HEK293 (cell line): ENCODE data around the gene CAMSAP3.

Experiments
- AEBP2 ChIP-seq: fragments of 450-650 bp; formaldehyde crosslinking; IDR thresholded peaks from 2 replicates; pipeline ENCODE4 v1.5.1; 2016; ENCODE audit warnings: missing biosample characterization, missing genetic modification characterization, borderline replicate concordance
- ATF2 ChIP-seq: fragments of 450-650 bp; formaldehyde crosslinking; IDR thresholded peaks from 2 replicates; pipeline ENCODE4 v1.5.1; 2016; ENCODE audit warnings: missing biosample characterization, missing genetic modification characterization, low read depth
- ELK4 ChIP-seq: IDR thresholded peaks from 2 replicates; pipeline ENCODE4 v1.6.1; 2011; ENCODE audit warnings: mild to moderate bottlenecking, low read depth, low read length, borderline replicate concordance
- KLF10 ChIP-seq: fragments of 450-650 bp; IDR thresholded peaks from 2 replicates; pipeline ENCODE4 v1.5.1; 2018; ENCODE audit warnings: missing biosample characterization, mild to moderate bottlenecking, missing genetic modification characterization
- PRDM10 ChIP-seq: fragments of 450-650 bp; formaldehyde crosslinking; IDR thresholded peaks from 2 replicates; pipeline ENCODE4 v1.5.1; 2016; ENCODE audit warnings: missing biosample characterization, missing genetic modification characterization
- PRDM4 ChIP-seq: fragments of 450-650 bp; formaldehyde crosslinking; IDR thresholded peaks from 2 replicates; pipeline ENCODE4 v1.5.1; 2017; ENCODE audit warnings: missing biosample characterization, missing genetic modification characterization
- WT1 ChIP-seq: fragments of 450-650 bp; formaldehyde crosslinking; IDR thresholded peaks from 2 replicates; pipeline ENCODE4 v1.5.1; 2016; ENCODE audit warnings: missing biosample characterization, missing genetic modification characterization
- ZBTB17 ChIP-seq: fragments of 450-650 bp; formaldehyde crosslinking; IDR thresholded peaks from 2 replicates; pipeline ENCODE4 v1.5.1; 2016; ENCODE audit warnings: missing biosample characterization, missing genetic modification characterization
- ZEB2 ChIP-seq: fragments of 450-650 bp; formaldehyde crosslinking; IDR thresholded peaks from 2 replicates; pipeline ENCODE4 v1.5.1; 2016; ENCODE audit warnings: missing biosample characterization, missing genetic modification characterization
- ZNF10 ChIP-seq: fragments of 450-650 bp; formaldehyde crosslinking; IDR thresholded peaks from 2 replicates; pipeline ENCODE4 v1.5.1; 2017; ENCODE audit warnings: missing biosample characterization, missing genetic modification characterization
- ZNF184 ChIP-seq: fragments of 450-650 bp; IDR thresholded peaks from 2 replicates; pipeline ENCODE4 v1.5.1; 2018; ENCODE audit warnings: missing biosample characterization, mild to moderate bottlenecking, missing genetic modification characterization
- ZNF19 ChIP-seq: fragments of 450-650 bp; formaldehyde crosslinking; IDR thresholded peaks from 2 replicates; pipeline ENCODE4; 2016; ENCODE audit warnings: missing biosample characterization, missing genetic modification characterization, low read depth
- ZNF239 ChIP-seq: fragments of 450-650 bp; formaldehyde crosslinking; IDR thresholded peaks from 2 replicates; pipeline ENCODE4 v1.5.1; 2016; ENCODE audit warnings: missing biosample characterization, missing genetic modification characterization
- ZNF416 ChIP-seq: fragments of 450-650 bp; formaldehyde crosslinking; IDR thresholded peaks from 2 replicates; pipeline ENCODE4 v1.5.1; 2016; ENCODE audit warnings: missing biosample characterization, missing genetic modification characterization
- ZNF449 ChIP-seq: fragments of 450-650 bp; formaldehyde crosslinking; IDR thresholded peaks from 2 replicates; pipeline ENCODE4 v1.5.1; 2017; ENCODE audit warnings: missing biosample characterization, mild to moderate bottlenecking, missing genetic modification characterization, moderate library complexity
- ZNF473 ChIP-seq: fragments of 450-650 bp; formaldehyde crosslinking; IDR thresholded peaks from 2 replicates; pipeline ENCODE4 v1.5.1; 2017; ENCODE audit warnings: missing biosample characterization, missing genetic modification characterization
- ZNF513 ChIP-seq: fragments of 450-650 bp; IDR thresholded peaks from 2 replicates; pipeline ENCODE4 v1.5.1; 2018; ENCODE audit warnings: missing biosample characterization, missing genetic modification characterization
- ZNF529 ChIP-seq: fragments of 450-650 bp; formaldehyde crosslinking; IDR thresholded peaks from 2 replicates; pipeline ENCODE4 v1.5.1; 2017; ENCODE audit warnings: missing genetic modification characterization, missing biosample characterization; ENCODE audit not compliant: insufficient replicate concordance
- ZNF530 ChIP-seq: fragments of 450-650 bp; formaldehyde crosslinking; IDR thresholded peaks from 2 replicates; pipeline ENCODE4 v1.5.1; 2016; ENCODE audit warnings: low read depth, missing biosample characterization, missing genetic modification characterization
- ZNF558 ChIP-seq: fragments of 450-650 bp; formaldehyde crosslinking; IDR thresholded peaks from 2 replicates; pipeline ENCODE4 v1.5.1; 2016; ENCODE audit warnings: missing biosample characterization, missing genetic modification characterization
- ZNF645 ChIP-seq: fragments of 450-650 bp; formaldehyde crosslinking; IDR thresholded peaks from 2 replicates; pipeline ENCODE4; 2016; ENCODE audit warnings: missing biosample characterization, missing genetic modification characterization
- ZNF76 ChIP-seq: fragments of 450-650 bp; formaldehyde crosslinking; IDR thresholded peaks from 2 replicates; pipeline ENCODE4; 2016; ENCODE audit warnings: low read depth, missing biosample characterization, missing genetic modification characterization, borderline replicate concordance
- ZNF768 ChIP-seq: fragments of 450-650 bp; formaldehyde crosslinking; IDR thresholded peaks from 2 replicates; pipeline ENCODE4 v1.5.1; 2018; ENCODE audit warnings: missing biosample characterization, mild to moderate bottlenecking, missing genetic modification characterization
- ZNF830 ChIP-seq: fragments of 450-650 bp; IDR thresholded peaks from 2 replicates; pipeline ENCODE4 v1.5.0; 2018; ENCODE audit warnings: missing biosample characterization, missing genetic modification characterization, low read depth, mild to moderate bottlenecking, moderate library complexity

CAMSAP3 gene

GRCh38 chr19:7629347-7630054 lies 33.8 kb downstream of the CAMSAP3 start, which contains the start of the genes PET100 and XAB2 (continued):
- no peak for TF ChIP-seq PRDM4 (tag by site-specific recombination)
- peak; percentile 60 for TF ChIP-seq PRDM10
- no peak for TF ChIP-seq ZNF76 (tag by site-specific recombination)
- TF ChIP-seq ZNF449 (tag by site-specific recombination) = no peak
- TF ChIP-seq ZNF530 (tag by site-specific recombination) = no peak
- no peak for TF ChIP-seq ZNF513
- 0 out of 2 replicates have a peak, but pooled peaks have one; percentile 8 for TF ChIP-seq ZNF10
- TF ChIP-seq ZNF830 = no peak
- no peak for TF ChIP-seq ZNF184 (tag by site-specific recombination)
- peak; percentile 86 for TF ChIP-seq ZEB2 (tag by site-specific recombination)
- TF ChIP-seq ZNF529 (tag by site-specific recombination) = no peak
- peak; percentile 85 for TF ChIP-seq ELK4
- no peak for TF ChIP-seq WT1 (tag by site-specific recombination)
- TF ChIP-seq KLF10 (tag by site-specific recombination) = no peak
- no peak for TF ChIP-seq ZNF645 (tag by site-specific recombination)
- no peak for TF ChIP-seq ZNF239 (tag by site-specific recombination)
- TF ChIP-seq ZNF558 = no peak
- TF ChIP-seq ZNF473 (tag by site-specific recombination) = no peak
- no peak for TF ChIP-seq ZNF19
- peak; percentile 29; the same call in 1 of the 2 replicates for TF ChIP-seq ATF2 (tag by site-specific recombination)
- no peak for TF ChIP-seq AEBP2 (tag by site-specific recombination)
- TF ChIP-seq ZNF416 (tag by site-specific recombination) = no peak
- TF ChIP-seq ZBTB17 (tag by site-specific recombination) = peak; percentile 77
- TF ChIP-seq ZNF768 (tag by site-specific recombination) = no peak
